K562 (cell line): ENCODE data around the gene ERMARD. TPM values are rescaled to one million over a fixed set of nuclear protein-coding genes. Genes with fewer than 3 reads are reported as not detected.

Experiments used
- ATF2 ChIP-seq: sonication (generic); formaldehyde crosslinking; IDR thresholded peaks from 2 replicates; pipeline ENCODE4 v1.8.1; 2022; ENCODE audit warnings: missing genetic modification reagents
- BACH1 ChIP-seq: fragments of 200-800 bp; sonication (Bioruptor generic); IDR thresholded peaks from 2 replicates; pipeline ENCODE4 v1.6.1; 2016; ENCODE audit warnings: missing genetic modification characterization, missing compliant biosample characterization
- E2F6 ChIP-seq, 2 experiments: IDR thresholded peaks; 2 replicates each; pipeline ENCODE4 v1.6.1; 2011; ENCODE audit warnings: borderline replicate concordance in 1 of 2, control low read depth in 1 of 2, low read depth in 1 of 2, low read length in 1 of 2, mild to moderate bottlenecking in 1 of 2, mixed read lengths in 1 of 2, moderate library complexity in 1 of 2; ENCODE audit not compliant: insufficient read depth in 1 of 2, insufficient read length in 1 of 2, poor library complexity in 1 of 2, severe bottlenecking in 1 of 2; ENCODE audit errors: extremely low read depth in 1 of 2
- GABPB1 ChIP-seq: sonication (generic); formaldehyde crosslinking; IDR thresholded peaks from 2 replicates; pipeline ENCODE4 v1.8.0; 2022; ENCODE audit warnings: mild to moderate bottlenecking, missing genetic modification reagents
- IRF9 ChIP-seq: fragments of 450-650 bp; IDR thresholded peaks from 2 replicates; pipeline ENCODE4 v1.6.1; 2016; ENCODE audit warnings: missing biosample characterization, missing genetic modification characterization
- MBD2 ChIP-seq: sonication (generic); IDR thresholded peaks from 2 replicates; pipeline ENCODE4 v1.6.1; 2016; ENCODE audit warnings: low read depth, borderline replicate concordance
- MGA ChIP-seq: fragments of 450-650 bp; IDR thresholded peaks from 2 replicates; pipeline ENCODE4 v1.6.1; 2016; ENCODE audit warnings: mild to moderate bottlenecking, moderate library complexity
- NFIX ChIP-seq: fragments of 250-450 bp; sonication (Bioruptor Pico); IDR thresholded peaks from 2 replicates; pipeline ENCODE4 v1.4.0; 2020; ENCODE audit warnings: low read depth, mild to moderate bottlenecking, moderate library complexity
- STAG1 ChIP-seq: sonication (generic); formaldehyde crosslinking; IDR thresholded peaks from 2 replicates; pipeline ENCODE4 v1.5.0; 2020; ENCODE audit warnings: missing genetic modification reagents, borderline replicate concordance
- ZNF175 ChIP-seq: fragments of 200-800 bp; sonication (Bioruptor generic); IDR thresholded peaks from 2 replicates; pipeline ENCODE4 v1.6.1; 2016; ENCODE audit warnings: low read depth, mild to moderate bottlenecking, missing genetic modification characterization, missing compliant biosample characterization
- polyA plus RNA-seq, 8 experiments: library from polyadenylated mRNA; depleted of rRNA in 4 of 8; stranded (reverse) in 5 of 8; unstranded in 3 of 8; fragments of >200 nt; fragmentation: Nextera tagmentation in 2 of 8; fragmentation: Illumina TruSeq in 1 of 8; extraction: Ambion mirVana in 2 of 8; extraction: Trizol in 1 of 8; gene quantifications; 2 replicates each; pipeline versions ENCODE4 v1.2.1 to v1.2.3, GENCODE V29; 2011 to 2014; ENCODE audit warnings: inconsistent platforms in 1 of 8, missing spikeins in 1 of 8
- total RNA-seq, 7 experiments: library from RNA; depleted of rRNA in 6 of 7; stranded (reverse); fragments of >200 nt in 6 of 7; fragmentation: Illumina TruSeq in 2 of 7; extraction: Trizol in 2 of 7; gene quantifications; 2 replicates each; pipeline versions ENCODE4 v1.2.1 to v1.2.3, GENCODE V29; 2011 to 2021; ENCODE audit warnings: low replicate concordance in 1 of 7

The ERMARD gene
- total and polyA plus RNA-seq, 9 of the 15 experiments (the other 6 are each of a cell fraction or from before 2014, with no cell fraction given), result 14.5 to 68.6 (median 27.7) TPM

- TF ChIP-seq E2F6 (IDR thresholded peaks at IDR 0.05; ENCODE audit: borderline replicate concordance in 1 of 2, extremely low read depth in 1 of 2, insufficient read depth in 1 of 2, insufficient read length in 1 of 2, low read depth in 1 of 2, low read length in 1 of 2, poor library complexity in 1 of 2, severe bottlenecking in 1 of 2), result peak; percentile 21 to 58
- TF ChIP-seq MGA, result peak; percentile 46
- 0 out of 2 replicates have a peak, but pooled peaks have one; percentile 21 for TF ChIP-seq MBD2
- TF ChIP-seq NFIX (CRISPR knock-in tag), result no peak
- no peak for TF ChIP-seq BACH1 (tag)
- TF ChIP-seq ZNF175 (CRISPR knock-in tag), result no peak
- TF ChIP-seq ATF2 (CRISPR knock-in tag), result no peak
- no peak for TF ChIP-seq IRF9 (tag)
- peak; percentile 72; the same call in 1 of the 2 replicates for TF ChIP-seq STAG1 (CRISPR knock-in tag)
- peak; percentile 64 for TF ChIP-seq GABPB1 (CRISPR knock-in tag)
Measured at GRCh38 chr6:169789944-169790927, 38.8 kb downstream of the ERMARD start (continued).
